HG03103 (cell line): ENCODE data around the gene PTPN9.
"Not testable (repeated sequence)": the region's sequence is repeated elsewhere in the genome, so short reads cannot be mapped to it uniquely, and the experiment has no call there.

ENCODE experiments used
- ATAC-seq: cut with Tn5 transposase; IDR thresholded peaks from one replicate; pipeline ENCODE4 v1.9.1; 2021; ENCODE audit warnings: low read depth; ENCODE audit not compliant: unreplicated experiment

The PTPN9 gene

DNA sequence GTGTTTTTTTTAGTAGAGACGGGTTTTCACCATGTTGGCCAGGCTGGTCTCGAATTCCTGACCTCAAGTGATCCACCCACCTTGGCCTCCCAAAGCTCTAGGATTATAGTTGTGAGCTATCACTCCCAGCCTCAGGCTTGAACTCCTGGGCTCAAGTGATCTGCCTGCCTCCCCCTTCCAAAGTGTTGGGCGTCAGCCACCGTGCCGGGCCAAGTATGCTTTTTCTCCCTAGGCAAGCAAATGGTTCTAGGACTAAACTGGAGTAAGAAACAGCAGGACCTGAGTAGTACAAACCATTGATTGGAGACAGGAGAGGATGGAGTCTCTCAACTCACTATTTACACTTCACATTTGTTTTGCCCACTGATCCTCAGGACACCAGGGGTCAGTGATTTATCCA lies 4.6 kb upstream of the PTPN9 start:
- ATAC-seq, result no peak

- ATAC-seq, result not testable (repeated sequence)
Observed at GRCh38 chr15:75582943-75583342, 3.8 kb upstream of the PTPN9 start.

GRCh38 chr15:75578173-75578947 lies 755 bp downstream of the PTPN9 start:
- ATAC-seq, result no peak

- ATAC-seq, result no peak
Observed at GRCh38 chr15:75577401-75578172, 1.5 kb downstream of the PTPN9 start.

DNA sequence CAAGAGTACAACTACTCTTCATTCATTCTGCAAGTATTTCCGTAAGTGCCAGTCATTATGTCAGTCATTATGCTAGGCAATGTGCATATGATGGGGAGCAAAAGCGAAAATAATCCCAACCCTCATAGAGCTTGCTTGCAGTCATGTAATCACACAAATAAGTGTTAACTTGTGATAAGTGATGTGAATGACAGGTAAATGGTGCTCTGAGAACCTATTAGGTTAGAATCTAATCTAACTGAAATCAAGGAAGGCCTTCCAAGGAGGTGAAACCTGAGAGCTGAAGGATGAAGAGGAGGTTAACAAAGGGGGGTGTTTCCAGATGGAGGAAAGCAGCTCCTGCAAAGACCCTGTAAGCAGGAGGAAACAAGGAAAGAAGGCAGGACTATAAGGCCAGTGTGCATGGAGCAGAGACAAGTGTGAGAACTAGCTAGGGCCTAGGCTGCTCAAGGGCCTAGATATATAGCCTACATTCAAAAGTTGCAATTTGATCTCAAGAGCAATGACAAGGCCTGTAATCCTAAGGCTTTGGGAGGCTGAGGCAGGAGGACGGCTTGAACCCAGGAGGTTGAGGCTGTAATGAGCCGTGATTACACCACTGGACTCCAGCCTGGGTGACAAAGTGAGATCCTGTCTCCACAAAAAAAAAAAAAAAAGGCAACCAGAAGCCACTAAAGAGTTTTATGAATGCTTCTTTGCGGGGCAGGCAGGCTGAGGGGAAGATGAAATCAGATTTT lies 5.3 kb downstream of the PTPN9 start:
- ATAC-seq, result no peak

- ATAC-seq, result no peak
Observed at GRCh38 chr15:75570126-75570845, 8.8 kb downstream of the PTPN9 start.

- no peak for ATAC-seq
Observed at GRCh38 chr15:75565062-75565970, 13.8 kb downstream of the PTPN9 start.

DNA sequence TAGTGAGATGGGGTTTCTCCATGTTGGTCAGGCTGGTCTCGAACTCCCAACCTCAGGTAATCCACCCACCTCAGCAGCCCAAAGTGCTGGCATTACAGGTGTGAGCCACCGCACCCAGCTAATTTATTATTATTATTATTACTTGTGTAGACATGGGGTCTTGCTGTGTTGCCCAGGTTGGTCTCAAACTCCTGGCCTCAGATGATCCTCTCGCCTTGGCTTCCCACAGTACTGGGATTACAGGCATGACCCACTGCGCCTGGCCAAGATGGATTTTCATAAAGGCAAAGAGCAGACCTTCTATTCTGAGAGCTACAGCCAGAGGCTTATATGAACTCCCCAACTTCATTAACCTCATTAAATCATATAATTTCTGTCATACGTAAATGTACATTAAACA lies 17.2 kb downstream of the PTPN9 start:
- no peak for ATAC-seq

- ATAC-seq, result not testable (repeated sequence)
Observed at GRCh38 chr15:75559360-75559759, 19.8 kb downstream of the PTPN9 start.

DNA sequence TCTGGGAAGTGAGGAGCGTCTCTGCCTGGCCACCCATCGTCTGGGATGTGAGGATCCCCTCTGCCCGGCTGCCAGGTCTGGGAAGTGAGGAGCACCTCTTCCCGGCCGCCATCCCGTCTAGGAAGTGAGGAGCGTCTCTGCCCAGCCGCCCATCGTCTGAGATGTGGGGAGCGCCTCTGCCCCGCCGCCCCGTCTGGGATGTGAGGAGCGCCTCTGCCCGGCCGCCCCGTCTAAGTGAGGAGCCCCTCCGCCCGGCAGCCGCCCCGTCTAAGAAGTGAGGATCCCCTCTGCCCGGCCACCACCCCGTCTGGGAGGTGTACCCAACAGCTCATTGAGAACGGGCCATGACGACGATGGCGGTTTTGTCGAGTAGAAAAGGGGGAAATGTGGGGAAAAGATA lies 20.2 kb downstream of the PTPN9 start:
- ATAC-seq, result not testable (repeated sequence)

DNA sequence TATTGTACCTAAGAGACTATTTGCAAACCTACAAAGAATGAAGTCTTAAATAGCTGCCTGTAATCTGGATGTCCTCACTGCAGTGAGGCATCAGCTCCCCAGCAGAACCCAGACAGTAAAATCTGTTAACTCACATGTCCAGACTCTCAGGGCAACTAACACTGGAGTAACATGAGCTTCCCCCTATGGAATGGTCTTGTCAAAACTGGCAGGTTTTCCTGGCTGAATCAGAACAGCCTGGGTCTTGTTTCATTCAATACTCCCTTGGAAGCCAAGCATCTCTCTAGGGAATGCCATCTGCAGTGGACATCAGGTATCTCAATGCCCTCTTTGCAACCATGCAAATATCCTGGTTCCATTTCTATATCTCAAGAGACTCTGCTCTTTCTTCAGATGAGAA lies 24.4 kb downstream of the PTPN9 start:
- ATAC-seq, result no peak

DNA sequence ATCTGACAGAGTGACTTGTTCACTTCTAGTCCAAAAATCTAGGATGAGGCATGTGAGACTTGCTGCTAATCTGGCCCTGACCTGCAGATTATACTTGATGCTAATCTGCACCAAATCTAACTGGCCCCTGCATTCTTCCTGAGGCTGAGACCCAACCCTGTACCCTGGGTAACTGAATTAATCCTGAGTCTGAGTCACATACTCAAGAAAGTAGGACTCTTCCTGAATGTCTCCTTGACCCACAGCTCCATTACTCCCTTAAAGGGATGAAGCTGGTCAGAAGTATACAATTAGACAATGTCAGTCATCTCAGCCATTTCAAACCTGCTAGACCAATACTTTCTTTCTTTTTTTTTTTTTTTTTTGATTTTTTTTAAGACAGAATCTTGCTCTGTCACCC lies 25.5 kb downstream of the PTPN9 start:
- ATAC-seq, result no peak

DNA sequence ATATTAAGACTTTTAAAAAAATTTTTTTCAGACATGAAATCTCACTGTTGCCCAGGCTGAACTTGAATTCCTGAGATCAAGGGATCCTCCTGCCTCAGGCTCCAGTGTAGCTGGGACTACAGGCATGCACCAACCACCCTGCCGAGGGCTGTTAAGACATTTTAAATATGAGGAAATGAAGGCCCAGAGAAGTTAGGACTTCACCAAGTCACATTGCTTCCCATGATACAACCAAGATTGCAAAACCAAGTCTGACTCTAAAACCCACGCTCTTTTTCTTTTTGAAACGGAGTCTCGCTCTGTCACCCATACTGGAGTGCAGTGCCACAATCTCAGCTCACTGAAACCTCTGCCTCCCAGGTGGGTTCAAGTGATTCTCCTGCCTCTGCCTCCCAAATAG lies 28.0 kb downstream of the PTPN9 start:
- no peak for ATAC-seq

GRCh38 chr15:75545064-75545463 lies 34.1 kb downstream of the PTPN9 start:
- ATAC-seq, result no peak

- no peak for ATAC-seq
Observed at GRCh38 chr15:75544359-75544758, 34.8 kb downstream of the PTPN9 start.

DNA sequence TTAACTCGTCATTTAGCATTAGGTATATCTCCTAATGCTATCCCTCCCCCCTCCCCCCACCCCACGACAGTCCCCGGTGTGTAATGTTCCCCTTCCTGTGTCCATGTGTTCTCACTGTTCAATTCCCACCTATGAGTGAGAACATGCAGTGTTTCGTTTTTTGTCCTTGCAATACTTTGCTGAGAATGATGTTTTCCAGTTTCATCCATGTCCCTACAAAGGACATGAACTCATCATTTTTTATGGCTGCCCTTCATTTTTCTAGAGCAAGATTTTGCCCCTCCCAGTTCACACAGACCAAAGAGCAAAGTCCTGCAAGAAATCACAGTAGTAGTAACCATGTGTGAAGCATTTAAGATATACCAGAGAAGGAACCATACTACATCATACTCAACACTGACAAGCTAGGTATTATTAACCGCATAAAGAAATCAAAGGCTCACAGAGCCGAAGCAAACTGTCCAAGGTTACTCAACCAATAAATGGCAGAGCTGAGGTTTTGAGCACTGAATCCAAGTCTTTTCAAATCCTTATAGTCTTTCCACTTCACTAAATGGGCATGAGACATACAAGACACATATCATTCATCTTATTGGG lies 36.1 kb downstream of the PTPN9 start:
- not testable (repeated sequence) for ATAC-seq

- no peak for ATAC-seq
Observed at GRCh38 chr15:75542386-75542797, 36.7 kb downstream of the PTPN9 start.

DNA sequence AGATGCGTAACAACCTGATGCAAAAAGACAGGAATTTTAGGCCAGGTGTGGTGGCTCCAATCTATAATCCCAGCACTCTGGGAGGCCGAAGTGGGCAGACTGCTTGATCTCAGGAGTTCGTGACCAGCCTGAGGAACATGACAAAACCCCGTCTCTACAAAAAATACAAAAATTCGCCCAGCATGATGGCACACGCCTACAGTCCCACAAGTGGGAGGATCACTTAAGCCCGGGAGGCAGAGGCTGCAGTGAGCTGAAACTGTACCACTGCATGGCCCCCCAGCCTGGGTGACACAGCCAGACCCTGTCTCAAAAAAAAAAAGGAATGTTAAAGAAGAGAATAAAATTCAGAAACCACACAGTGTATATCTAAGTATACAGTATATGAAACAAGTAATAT lies 40.7 kb downstream of the PTPN9 start:
- ATAC-seq, result no peak

- no peak for ATAC-seq
Observed at GRCh38 chr15:75533945-75534344, 45.2 kb downstream of the PTPN9 start.
